HG03025 (cell line): ENCODE data around the gene BZW2.
"Not testable (repeated sequence)": the region's sequence is repeated elsewhere in the genome, so short reads cannot be mapped to it uniquely, and the experiment has no call there.

ENCODE experiments used
- ATAC-seq: cut with Tn5 transposase; IDR thresholded peaks from one replicate; pipeline ENCODE4 v1.9.1; 2021; ENCODE audit warnings: mild to moderate bottlenecking, moderate library complexity; ENCODE audit not compliant: unreplicated experiment, low FRiP score

BZW2 gene

GRCh38 chr7:16644636-16645592, 1.1 kb upstream of the BZW2 start:
- ATAC-seq = peak; percentile 11

- no peak for ATAC-seq
Measured at GRCh38 chr7:16646472-16647072, 591 bp downstream of the BZW2 start.

- no peak for ATAC-seq
Measured at GRCh38 chr7:16647435-16647960, 1.5 kb downstream of the BZW2 start.

- ATAC-seq = no peak
Measured at GRCh38 chr7:16648551-16648950, 2.6 kb downstream of the BZW2 start.

- no peak for ATAC-seq
Measured at GRCh38 chr7:16649196-16649595, 3.2 kb downstream of the BZW2 start.

GRCh38 chr7:16650266-16650665, 4.3 kb downstream of the BZW2 start:
- no peak for ATAC-seq

- ATAC-seq = no peak
Measured at GRCh38 chr7:16651396-16652239, 5.6 kb downstream of the BZW2 start.

- no peak for ATAC-seq
Measured at GRCh38 chr7:16652240-16652583, 6.2 kb downstream of the BZW2 start.

- no peak for ATAC-seq
Measured at GRCh38 chr7:16652888-16653287, 6.9 kb downstream of the BZW2 start.

- ATAC-seq = no peak
Measured at GRCh38 chr7:16655394-16655793, 9.4 kb downstream of the BZW2 start.

- ATAC-seq = no peak
Measured at GRCh38 chr7:16656141-16656540, 10.2 kb downstream of the BZW2 start.

GRCh38 chr7:16657656-16658279, 11.8 kb downstream of the BZW2 start:
- ATAC-seq = no peak

GRCh38 chr7:16659854-16660497, 14.0 kb downstream of the BZW2 start:
- ATAC-seq = not testable (repeated sequence)

- no peak for ATAC-seq
Measured at GRCh38 chr7:16660702-16661464, 14.9 kb downstream of the BZW2 start.

- no peak for ATAC-seq
Measured at GRCh38 chr7:16661924-16662323, 15.9 kb downstream of the BZW2 start.

- ATAC-seq = no peak
Measured at GRCh38 chr7:16667355-16667754, 21.4 kb downstream of the BZW2 start.

- ATAC-seq = no peak
Measured at GRCh38 chr7:16668049-16668858, 22.3 kb downstream of the BZW2 start.

GRCh38 chr7:16668978-16669377, 23.0 kb downstream of the BZW2 start:
- no peak for ATAC-seq
